Osteoblast (primary cell): ENCODE results near the gene C12orf57. TPM values are rescaled to one million over a fixed set of nuclear protein-coding genes. Genes with fewer than 3 reads are reported as not detected.

ENCODE experiments used
- DNase-seq: peaks from one replicate; pipeline ENCODE4 v3.0.0; 2011; ENCODE audit warnings: low spot score, mixed read lengths; ENCODE audit not compliant: insufficient read length; ENCODE audit errors: missing footprints
- H2AFZ ChIP-seq: 2 replicates; pipeline ENCODE4 v1.6.0; 2011; ENCODE audit warnings: mild to moderate bottlenecking, low read length
- H3K27ac ChIP-seq: 2 replicates; pipeline ENCODE4 v1.5.1; 2011; ENCODE audit warnings: mild to moderate bottlenecking, low read depth, low read length, moderate library complexity
- H3K27me3 ChIP-seq: 2 replicates; pipeline ENCODE4 v1.6.0; 2012; ENCODE audit warnings: mild to moderate bottlenecking, control low read depth, inconsistent platforms, low read length, moderate library complexity; ENCODE audit not compliant: insufficient read depth
- H3K36me3 ChIP-seq: 2 replicates; pipeline ENCODE4 v1.5.1; 2011; ENCODE audit warnings: mild to moderate bottlenecking, low read length, control low read depth, moderate library complexity; ENCODE audit not compliant: insufficient read depth
- H3K4me1 ChIP-seq: 2 replicates; pipeline ENCODE4 v1.5.1; 2011; ENCODE audit warnings: mild to moderate bottlenecking, low read length, control low read depth, moderate library complexity; ENCODE audit not compliant: insufficient read depth
- H3K4me2 ChIP-seq: 2 replicates; pipeline ENCODE4 v1.6.0; 2011; ENCODE audit warnings: mild to moderate bottlenecking, low read length; ENCODE audit not compliant: insufficient read depth
- H3K4me3 ChIP-seq: fragments of 200-600 bp; sonication (generic); 3 replicates; pipeline ENCODE4 v1.5.1; 2012; ENCODE audit warnings: mild to moderate bottlenecking, low read length, inconsistent platforms; ENCODE audit not compliant: insufficient read depth
- H3K79me2 ChIP-seq: 2 replicates; pipeline ENCODE4 v1.6.0; 2012; ENCODE audit warnings: mild to moderate bottlenecking, low read length, control low read depth, inconsistent platforms; ENCODE audit not compliant: insufficient read depth
- H3K9me3 ChIP-seq: 2 replicates; pipeline ENCODE4 v1.5.1; 2011; ENCODE audit warnings: low read depth, low read length, control low read depth
- H4K20me1 ChIP-seq: 2 replicates; pipeline ENCODE4 v1.6.0; 2012; ENCODE audit warnings: mild to moderate bottlenecking, low read length, control low read depth; ENCODE audit not compliant: insufficient read depth
- total RNA-seq: library from RNA; depleted of rRNA; stranded (reverse); fragments of >200 nt; gene quantifications from 2 replicates; pipeline ENCODE4 v1.2.3, GENCODE V29; 2012
- TF ChIP-seq, protein P1 (sequence below): IDR thresholded peaks from 2 replicates; pipeline ENCODE4 v1.5.1; 2011; ENCODE audit warnings: mild to moderate bottlenecking, low read depth, low read length, moderate library complexity; ENCODE audit errors: extremely low read depth

The C12orf57 gene
- total RNA-seq, 1 donor, result 81.4 TPM

DNA sequence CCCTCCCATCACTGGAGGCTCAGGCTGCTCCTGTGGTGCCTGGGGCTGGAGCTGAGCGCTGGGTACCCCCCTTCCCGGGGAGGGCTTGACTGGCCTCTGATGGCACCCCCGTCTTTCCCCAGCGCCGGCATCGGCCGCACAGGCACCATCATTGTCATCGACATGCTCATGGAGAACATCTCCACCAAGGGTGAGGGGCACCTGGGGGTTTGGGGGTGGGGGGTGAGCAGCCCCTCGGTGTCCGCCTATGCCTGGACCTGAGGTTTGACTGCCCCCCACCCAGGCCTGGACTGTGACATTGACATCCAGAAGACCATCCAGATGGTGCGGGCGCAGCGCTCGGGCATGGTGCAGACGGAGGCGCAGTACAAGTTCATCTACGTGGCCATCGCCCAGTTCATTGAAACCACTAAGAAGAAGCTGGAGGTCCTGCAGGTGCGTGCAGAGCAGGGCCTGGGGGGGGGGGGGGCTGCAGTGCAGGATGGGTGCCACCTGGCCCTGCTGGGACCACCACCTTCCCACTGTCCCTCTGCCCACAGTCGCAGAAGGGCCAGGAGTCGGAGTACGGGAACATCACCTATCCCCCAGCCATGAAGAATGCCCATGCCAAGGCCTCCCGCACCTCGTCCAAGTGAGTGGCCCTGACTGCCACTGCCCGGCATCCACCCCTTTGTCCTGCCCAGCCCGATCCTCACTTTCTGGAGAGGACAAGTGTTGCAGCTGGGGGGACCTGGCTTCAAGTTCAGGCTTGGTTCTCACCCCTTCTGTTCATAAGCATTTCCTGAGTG is 16.2 kb downstream of the C12orf57 start:
- Histone ChIP-seq H3K4me2 (no peak overlapping the region), H2AFZ (no peak overlapping the region)
- TF ChIP-seq, protein P1, sequence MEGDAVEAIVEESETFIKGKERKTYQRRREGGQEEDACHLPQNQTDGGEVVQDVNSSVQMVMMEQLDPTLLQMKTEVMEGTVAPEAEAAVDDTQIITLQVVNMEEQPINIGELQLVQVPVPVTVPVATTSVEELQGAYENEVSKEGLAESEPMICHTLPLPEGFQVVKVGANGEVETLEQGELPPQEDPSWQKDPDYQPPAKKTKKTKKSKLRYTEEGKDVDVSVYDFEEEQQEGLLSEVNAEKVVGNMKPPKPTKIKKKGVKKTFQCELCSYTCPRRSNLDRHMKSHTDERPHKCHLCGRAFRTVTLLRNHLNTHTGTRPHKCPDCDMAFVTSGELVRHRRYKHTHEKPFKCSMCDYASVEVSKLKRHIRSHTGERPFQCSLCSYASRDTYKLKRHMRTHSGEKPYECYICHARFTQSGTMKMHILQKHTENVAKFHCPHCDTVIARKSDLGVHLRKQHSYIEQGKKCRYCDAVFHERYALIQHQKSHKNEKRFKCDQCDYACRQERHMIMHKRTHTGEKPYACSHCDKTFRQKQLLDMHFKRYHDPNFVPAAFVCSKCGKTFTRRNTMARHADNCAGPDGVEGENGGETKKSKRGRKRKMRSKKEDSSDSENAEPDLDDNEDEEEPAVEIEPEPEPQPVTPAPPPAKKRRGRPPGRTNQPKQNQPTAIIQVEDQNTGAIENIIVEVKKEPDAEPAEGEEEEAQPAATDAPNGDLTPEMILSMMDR, result no peak

DNA sequence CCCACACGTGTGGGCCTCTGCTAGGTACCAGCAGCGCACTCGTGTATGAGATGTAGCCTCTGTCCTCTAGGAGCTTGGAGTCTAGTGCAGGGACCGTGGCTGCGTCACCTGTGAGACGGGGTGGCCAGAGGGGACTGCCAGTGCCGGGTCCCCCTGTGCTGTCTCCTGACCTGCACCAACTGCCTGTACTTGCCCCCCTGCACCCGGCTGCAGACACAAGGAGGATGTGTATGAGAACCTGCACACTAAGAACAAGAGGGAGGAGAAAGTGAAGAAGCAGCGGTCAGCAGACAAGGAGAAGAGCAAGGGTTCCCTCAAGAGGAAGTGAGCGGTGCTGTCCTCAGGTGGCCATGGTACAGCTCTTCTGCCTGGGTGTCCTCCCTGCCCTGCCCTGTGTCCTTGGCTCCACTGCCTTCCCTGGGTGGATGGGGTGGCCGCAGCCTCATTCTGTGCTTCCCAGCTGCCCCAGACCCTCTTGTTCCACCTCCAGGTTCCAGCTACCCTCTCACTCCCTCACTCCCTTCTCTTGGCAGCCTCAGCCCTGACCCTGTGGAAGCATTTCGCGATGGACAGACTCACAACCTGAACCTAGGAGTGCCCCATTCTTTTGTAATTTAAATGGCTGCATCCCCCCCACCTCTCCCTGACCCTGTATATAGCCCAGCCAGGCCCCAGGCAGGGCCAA is 16.9 kb downstream of the C12orf57 start:
- Histone ChIP-seq H3K4me1 (peaks cover 16% of the 10 kb centered on the region), H3K9me3 (no peaks in the 10 kb centered on the region), H3K4me3 (peak overlapping the region; percentile 58), H3K36me3 (peaks cover 12% of the 10 kb centered on the region), H2AFZ (peak overlapping the region; percentile 90), H3K27me3 (no peaks in the 10 kb centered on the region), H4K20me1 (peaks cover 2% of the 10 kb centered on the region), H3K27ac (peak overlapping the region; percentile 93), H3K4me2 (peak overlapping the region; percentile 85), H3K79me2 (no peaks in the 10 kb centered on the region)
- TF ChIP-seq, protein P1, result peak; percentile 22
- DNase-seq, result no peak

More for the DNA sequence above, 16.2 kb downstream of the C12orf57 start:
- no peaks in the 10 kb centered on the region for H4K20me1 ChIP-seq
- no peak for DNase-seq
- H3K4me1 ChIP-seq, result peaks cover 16% of the 10 kb centered on the region
- H3K27me3 ChIP-seq, result no peaks in the 10 kb centered on the region
- no peak overlapping the region for H3K27ac ChIP-seq
- H3K79me2 ChIP-seq, result no peaks in the 10 kb centered on the region
- H3K4me3 ChIP-seq, result no peak overlapping the region
- H3K9me3 ChIP-seq, result no peaks in the 10 kb centered on the region
- H3K36me3 ChIP-seq, result peaks cover 6% of the 10 kb centered on the region

DNA sequence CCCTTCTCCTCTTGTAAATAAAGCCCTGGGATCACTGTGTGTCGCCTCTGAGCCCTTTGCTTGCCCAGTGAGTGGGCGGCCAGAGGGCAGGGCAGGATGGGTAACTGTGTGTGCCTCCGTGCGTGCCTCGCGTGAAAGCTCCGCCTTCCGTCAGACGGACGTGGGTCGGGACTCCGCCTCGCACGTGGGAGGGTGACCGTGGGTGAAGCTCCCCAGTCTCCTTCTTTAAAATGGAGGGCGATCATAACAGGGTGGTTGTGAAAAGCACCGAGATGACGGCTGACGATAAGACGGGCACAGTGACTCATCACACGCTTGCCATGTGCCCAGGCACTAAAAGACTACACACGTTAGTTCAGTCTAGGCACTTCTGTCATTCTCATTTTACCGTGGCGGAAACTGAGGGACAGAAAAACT is 17.5 kb downstream of the C12orf57 start:
- DNase-seq, result peak; percentile 94
- TF ChIP-seq, protein P1, result no peak

More for the DNA sequence above, 17.5 kb downstream of the C12orf57 start:
- H3K27ac ChIP-seq, result peak overlapping the region; percentile 93
- H3K9me3 ChIP-seq, result no peaks in the 10 kb centered on the region
- H3K79me2 ChIP-seq, result no peaks in the 10 kb centered on the region
- peak overlapping the region; percentile 85 for H3K4me2 ChIP-seq
- H3K4me1 ChIP-seq, result peaks cover 16% of the 10 kb centered on the region
- peaks cover 4% of the 10 kb centered on the region for H4K20me1 ChIP-seq
- H3K36me3 ChIP-seq, result peaks cover 17% of the 10 kb centered on the region
- H3K27me3 ChIP-seq, result no peaks in the 10 kb centered on the region
- H3K4me3 ChIP-seq, result peak overlapping the region; percentile 58
- peak overlapping the region; percentile 90 for H2AFZ ChIP-seq
